Measurements from ENCODE around the gene SKIL.
"Not testable (repeated sequence)": the region's sequence is repeated elsewhere in the genome, so short reads cannot be mapped to it uniquely, and the experiment has no call there.

Gene SKIL

GRCh38 chr3:170357176-170358041, at the start of gene SKIL:
SKIL (plus strand) TSS chr3:170357715; CDS start chr3:170360332, 2,617 bp downstream.
- peak; percentile 97 for DNase-seq

- no peak for DNase-seq
Observed at GRCh38 chr3:170309046-170309445, 48.5 kb upstream of the SKIL start.

GRCh38 chr3:170317954-170318353, 39.6 kb upstream of the SKIL start:
- no peak for DNase-seq

- DNase-seq, result no peak
Observed at GRCh38 chr3:170320461-170321121, 36.9 kb upstream of the SKIL start.

- no peak for DNase-seq
Observed at GRCh38 chr3:170321321-170322034, 36.0 kb upstream of the SKIL start.

- DNase-seq, result no peak
Observed at GRCh38 chr3:170322566-170323269, 34.8 kb upstream of the SKIL start.

- no peak for DNase-seq
Observed at GRCh38 chr3:170323331-170323730, 34.2 kb upstream of the SKIL start.

GRCh38 chr3:170324962-170325361, 32.6 kb upstream of the SKIL start:
- no peak for DNase-seq

- DNase-seq, result no peak
Observed at GRCh38 chr3:170327040-170327808, 30.3 kb upstream of the SKIL start.

- not testable (repeated sequence) for DNase-seq
Observed at GRCh38 chr3:170327868-170328548, 29.5 kb upstream of the SKIL start.

GRCh38 chr3:170330366-170330765, 27.1 kb upstream of the SKIL start:
- no peak for DNase-seq

GRCh38 chr3:170331143-170331542, 26.4 kb upstream of the SKIL start:
- DNase-seq, result no peak

- no peak for DNase-seq
Observed at GRCh38 chr3:170337420-170337819, 20.1 kb upstream of the SKIL start.

- DNase-seq, result no peak
Observed at GRCh38 chr3:170338690-170339340, 18.7 kb upstream of the SKIL start.

- DNase-seq, result not testable (repeated sequence)
Observed at GRCh38 chr3:170342273-170342672, 15.2 kb upstream of the SKIL start.

- not testable (repeated sequence) for DNase-seq
Observed at GRCh38 chr3:170343859-170344258, 13.7 kb upstream of the SKIL start.

GRCh38 chr3:170344971-170345370, 12.5 kb upstream of the SKIL start:
- DNase-seq, result no peak

GRCh38 chr3:170346481-170347392, 10.8 kb upstream of the SKIL start:
- DNase-seq, result no peak

GRCh38 chr3:170350515-170351413, 6.8 kb upstream of the SKIL start:
- DNase-seq, result no peak
